ENCODE data around the gene ITGB1BP2. TPM values are rescaled to one million over a fixed set of nuclear protein-coding genes. Genes with fewer than 3 reads are reported as not detected.
"Not testable (repeated sequence)": the region's sequence is repeated elsewhere in the genome, so short reads cannot be mapped to it uniquely, and the experiment has no call there.

Gene ITGB1BP2
- total and polyA plus RNA-seq, 9 donors: 89.9 to 152 (median 127) TPM

DNA sequence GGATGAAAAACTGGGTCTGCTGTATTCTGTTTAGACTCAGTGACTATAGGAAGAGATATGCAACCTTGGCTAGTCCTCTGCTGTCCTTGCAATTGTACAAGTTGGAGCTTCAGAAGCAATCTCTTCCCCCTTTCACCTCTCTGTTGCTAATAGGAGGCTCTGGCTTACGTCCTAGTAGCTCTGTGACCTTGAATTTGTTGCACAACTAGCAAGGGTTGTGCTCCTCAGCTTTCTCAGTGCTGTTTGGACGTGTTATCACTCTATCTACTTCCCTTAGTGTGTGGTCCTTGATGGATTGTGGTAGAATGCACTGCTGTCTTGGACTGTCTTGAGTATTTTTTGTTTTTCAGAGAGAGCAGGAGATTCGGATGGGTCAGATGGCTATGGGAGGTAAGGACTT is 3.4 kb upstream of the ITGB1BP2 start:
- Histone ChIP-seq H3K4me1 (ENCODE audit: control insufficient read depth, insufficient read depth, low read length) (no peaks in the 10 kb centered on the region), H3K9me3 (replicated peaks; ENCODE audit: control insufficient read depth, low read depth, low read length) (no peaks in the 10 kb centered on the region), H3K4me3 (ENCODE audit: low read length) (no peak overlapping the region), H3K27me3 (ENCODE audit: control insufficient read depth, insufficient read depth, low read length) (no peaks in the 10 kb centered on the region), H3K27ac (ENCODE audit: low read length) (no peak overlapping the region), H3K36me3 (ENCODE audit: control insufficient read depth, insufficient read depth, low read length) (peaks cover 51% of the 10 kb centered on the region)
- no CpG with 5 or more reads among the region's 3 CpGs for WGBS (ENCODE audit: insufficient coverage)
- no peak for DNase-seq

- H3K36me3 ChIP-seq (ENCODE audit: control insufficient read depth, insufficient read depth, low read length): peaks cover 52% of the 10 kb centered on the region
Observed at GRCh38 chrX:71300064-71300463, 1.5 kb upstream of the ITGB1BP2 start.

DNA sequence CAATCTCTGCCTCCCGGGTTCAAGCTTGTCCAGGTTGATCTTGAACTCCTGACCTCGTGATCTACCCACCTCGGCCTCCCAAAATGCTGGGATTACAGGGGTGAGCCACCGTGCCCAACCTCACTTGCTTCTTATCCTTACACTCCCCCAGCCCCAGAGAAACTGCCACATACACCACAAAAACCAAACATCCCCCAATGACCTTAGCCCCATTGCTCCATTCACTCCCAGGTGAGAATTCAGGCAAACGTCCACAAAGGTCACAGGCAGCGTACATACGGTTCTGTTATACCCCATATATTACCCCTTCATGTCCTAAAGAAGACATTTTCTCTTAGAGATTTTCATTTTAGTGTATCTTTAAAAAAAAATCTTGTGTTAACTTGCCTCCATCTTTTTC is 1.1 kb upstream of the ITGB1BP2 start:
- not testable (repeated sequence) for H3K4me1 ChIP-seq (ENCODE audit: control insufficient read depth, insufficient read depth, low read length); H3K9me3 ChIP-seq (replicated peaks; ENCODE audit: control insufficient read depth, low read depth, low read length); H3K27ac ChIP-seq (ENCODE audit: low read length); DNase-seq; H3K27me3 ChIP-seq (ENCODE audit: control insufficient read depth, insufficient read depth, low read length); H3K4me3 ChIP-seq (ENCODE audit: low read length)
- peaks cover 52% of the 10 kb centered on the region for H3K36me3 ChIP-seq (ENCODE audit: control insufficient read depth, insufficient read depth, low read length)
- whole genome bisulfite sequencing (ENCODE audit: insufficient coverage): 83% methylated on average over 4 of the region's 7 CpGs

More at GRCh38 chrX:71300064-71300463, 1.5 kb upstream of the ITGB1BP2 start:
- not testable (repeated sequence) for DNase-seq; H3K27ac ChIP-seq (ENCODE audit: low read length); H3K4me1 ChIP-seq (ENCODE audit: control insufficient read depth, insufficient read depth, low read length); H3K9me3 ChIP-seq (replicated peaks; ENCODE audit: control insufficient read depth, low read depth, low read length); H3K27me3 ChIP-seq (ENCODE audit: control insufficient read depth, insufficient read depth, low read length); H3K4me3 ChIP-seq (ENCODE audit: low read length)
- WGBS (ENCODE audit: insufficient coverage): 82% methylated on average over 4 of the region's 7 CpGs

DNA sequence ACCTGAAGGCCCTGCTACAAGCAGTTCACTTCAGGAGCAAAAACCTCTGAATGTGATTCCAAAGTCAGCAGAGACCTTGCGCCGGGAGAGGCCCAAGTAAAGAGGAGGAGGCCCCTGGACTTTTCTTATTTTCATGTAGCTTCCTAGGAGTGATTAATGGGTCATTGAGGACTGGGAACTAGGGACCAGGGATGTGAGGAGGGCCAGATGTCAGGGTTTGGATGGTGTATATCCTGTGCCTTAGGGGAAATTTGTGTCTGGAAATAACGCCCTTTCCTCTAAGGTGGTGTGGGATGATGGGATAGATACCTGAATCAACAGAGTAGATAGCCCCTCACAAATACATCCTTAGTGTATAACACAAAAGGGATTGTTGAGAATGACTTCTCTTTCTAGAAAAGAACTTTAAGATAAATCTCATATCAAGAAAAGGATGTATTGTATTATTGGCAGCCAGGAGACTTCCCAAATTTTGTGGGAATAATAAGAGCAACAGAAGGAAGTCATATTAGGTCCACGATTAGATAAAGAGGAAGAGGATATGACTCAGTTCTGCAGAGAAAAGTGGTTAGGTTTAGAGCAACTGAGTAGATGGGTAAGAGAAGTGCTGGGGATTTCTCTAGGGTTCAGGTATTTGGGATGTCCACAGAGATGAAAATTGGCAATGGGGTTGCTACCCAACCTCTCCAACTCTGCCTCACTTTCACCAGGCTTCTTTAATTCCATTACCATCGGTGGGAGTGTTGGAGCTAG is 1.1 kb downstream of the ITGB1BP2 start:
- Histone ChIP-seq H3K4me1 (ENCODE audit: control insufficient read depth, insufficient read depth, low read length) (no peaks in the 10 kb centered on the region), H3K27me3 (ENCODE audit: control insufficient read depth, insufficient read depth, low read length) (no peaks in the 10 kb centered on the region), H3K4me3 (ENCODE audit: low read length) (peak overlapping the region; percentile 40), H3K36me3 (ENCODE audit: control insufficient read depth, insufficient read depth, low read length) (peaks cover 38% of the 10 kb centered on the region), H3K9me3 (replicated peaks; ENCODE audit: control insufficient read depth, low read depth, low read length) (no peaks in the 10 kb centered on the region), H3K27ac (ENCODE audit: low read length) (peak overlapping the region; percentile 77)
- DNase-seq: no peak
- WGBS (ENCODE audit: insufficient coverage): 80% methylated on average over 3 of the region's 5 CpGs

- H3K9me3 ChIP-seq (replicated peaks; ENCODE audit: control insufficient read depth, low read depth, low read length): no peaks in the 10 kb centered on the region
- no peak overlapping the region for H3K4me3 ChIP-seq (ENCODE audit: low read length)
- no peaks in the 10 kb centered on the region for H3K27me3 ChIP-seq (ENCODE audit: control insufficient read depth, insufficient read depth, low read length)
- no peak overlapping the region for H3K27ac ChIP-seq (ENCODE audit: low read length)
- H3K4me1 ChIP-seq (ENCODE audit: control insufficient read depth, insufficient read depth, low read length): no peaks in the 10 kb centered on the region
- no CpG with 5 or more reads among the region's 2 CpGs for WGBS (ENCODE audit: insufficient coverage)
- no peak for DNase-seq
- H3K36me3 ChIP-seq (ENCODE audit: control insufficient read depth, insufficient read depth, low read length): peaks cover 20% of the 10 kb centered on the region
Observed at GRCh38 chrX:71304561-71304960, 3.0 kb downstream of the ITGB1BP2 start.

GRCh38 chrX:71315917-71316316 is 14.4 kb downstream of the ITGB1BP2 start:
- Histone ChIP-seq H3K4me1 (ENCODE audit: control insufficient read depth, insufficient read depth, low read length) (peaks cover 7% of the 10 kb centered on the region), H3K27me3 (ENCODE audit: control insufficient read depth, insufficient read depth, low read length) (no peaks in the 10 kb centered on the region), H3K9me3 (replicated peaks; ENCODE audit: control insufficient read depth, low read depth, low read length) (no peaks in the 10 kb centered on the region), H3K4me3 (ENCODE audit: low read length) (no peak overlapping the region), H3K27ac (ENCODE audit: low read length) (peak overlapping the region; percentile 69), H3K36me3 (ENCODE audit: control insufficient read depth, insufficient read depth, low read length) (no peaks in the 10 kb centered on the region)
- peak; percentile 40 for DNase-seq
- 90% methylated on average over 6 of the region's 7 CpGs for WGBS (ENCODE audit: insufficient coverage)

GRCh38 chrX:71316959-71317358 is 15.4 kb downstream of the ITGB1BP2 start:
- H3K27me3 ChIP-seq (ENCODE audit: control insufficient read depth, insufficient read depth, low read length); H3K4me1 ChIP-seq (ENCODE audit: control insufficient read depth, insufficient read depth, low read length); H3K4me3 ChIP-seq (ENCODE audit: low read length); H3K9me3 ChIP-seq (replicated peaks; ENCODE audit: control insufficient read depth, low read depth, low read length); H3K36me3 ChIP-seq (ENCODE audit: control insufficient read depth, insufficient read depth, low read length): not testable (repeated sequence)
- DNase-seq: peak; percentile 53
- no CpG with 5 or more reads among the region's 1 CpG for WGBS (ENCODE audit: insufficient coverage)
- peak overlapping the region; percentile 69 for H3K27ac ChIP-seq (ENCODE audit: low read length)

GRCh38 chrX:71320126-71320525 is 18.6 kb downstream of the ITGB1BP2 start:
- Histone ChIP-seq H3K36me3 (ENCODE audit: control insufficient read depth, insufficient read depth, low read length) (no peaks in the 10 kb centered on the region), H3K4me3 (ENCODE audit: low read length) (no peak overlapping the region), H3K4me1 (ENCODE audit: control insufficient read depth, insufficient read depth, low read length) (peaks cover 7% of the 10 kb centered on the region), H3K27me3 (ENCODE audit: control insufficient read depth, insufficient read depth, low read length) (no peaks in the 10 kb centered on the region), H3K27ac (ENCODE audit: low read length) (peak overlapping the region; percentile 47), H3K9me3 (replicated peaks; ENCODE audit: control insufficient read depth, low read depth, low read length) (no peaks in the 10 kb centered on the region)
- DNase-seq: peak; percentile 51
- WGBS (ENCODE audit: insufficient coverage): 25% methylated on average over 1 of the region's 1 CpG

- peak; percentile 46 for DNase-seq
- H3K4me3 ChIP-seq (ENCODE audit: low read length): no peak overlapping the region
- WGBS (ENCODE audit: insufficient coverage): no CpG with 5 or more reads among the region's 1 CpG
- no peaks in the 10 kb centered on the region for H3K27me3 ChIP-seq (ENCODE audit: control insufficient read depth, insufficient read depth, low read length)
- H3K36me3 ChIP-seq (ENCODE audit: control insufficient read depth, insufficient read depth, low read length): no peaks in the 10 kb centered on the region
- H3K27ac ChIP-seq (ENCODE audit: low read length): peak overlapping the region; percentile 25
- H3K4me1 ChIP-seq (ENCODE audit: control insufficient read depth, insufficient read depth, low read length): peaks cover 4% of the 10 kb centered on the region
- H3K9me3 ChIP-seq (replicated peaks; ENCODE audit: control insufficient read depth, low read depth, low read length): no peaks in the 10 kb centered on the region
Observed at GRCh38 chrX:71321731-71322130, 20.2 kb downstream of the ITGB1BP2 start.

- not testable (repeated sequence) for H3K27ac ChIP-seq (ENCODE audit: low read length); DNase-seq; H3K4me3 ChIP-seq (ENCODE audit: low read length); H3K4me1 ChIP-seq (ENCODE audit: control insufficient read depth, insufficient read depth, low read length); H3K9me3 ChIP-seq (replicated peaks; ENCODE audit: control insufficient read depth, low read depth, low read length); H3K27me3 ChIP-seq (ENCODE audit: control insufficient read depth, insufficient read depth, low read length); H3K36me3 ChIP-seq (ENCODE audit: control insufficient read depth, insufficient read depth, low read length)
- 92% methylated on average over 2 of the region's 11 CpGs for WGBS (ENCODE audit: insufficient coverage)
Observed at GRCh38 chrX:71324452-71324851, 22.9 kb downstream of the ITGB1BP2 start.

- Histone ChIP-seq H3K4me3 (ENCODE audit: low read length) (no peak overlapping the region), H3K36me3 (ENCODE audit: control insufficient read depth, insufficient read depth, low read length) (no peaks in the 10 kb centered on the region), H3K27me3 (ENCODE audit: control insufficient read depth, insufficient read depth, low read length) (no peaks in the 10 kb centered on the region), H3K9me3 (replicated peaks; ENCODE audit: control insufficient read depth, low read depth, low read length) (no peaks in the 10 kb centered on the region), H3K4me1 (ENCODE audit: control insufficient read depth, insufficient read depth, low read length) (no peaks in the 10 kb centered on the region), H3K27ac (ENCODE audit: low read length) (no peak overlapping the region)
- DNase-seq: no peak
- WGBS (ENCODE audit: insufficient coverage): no CpG with 5 or more reads among the region's 3 CpGs
Observed at GRCh38 chrX:71326394-71326793, 24.8 kb downstream of the ITGB1BP2 start.
